Panc1 (cell line): ENCODE measurements around the gene MALL. TPM values are rescaled to one million over a fixed set of nuclear protein-coding genes. Genes with fewer than 3 reads are reported as not detected.

Experiments used
- ATAC-seq: fragments of 200-7000 bp; cut with Tn5 transposase; 2 replicates; pipeline ENCODE4 v1.9.1; 2020; ENCODE audit warnings: mild to moderate bottlenecking, moderate library complexity
- Bru-seq: library from RNA; stranded (reverse); fragments of 400-500 nt; gene quantifications from one replicate; lab custom pipeline; 2021; lab: Mats Ljungman, UMichigan
- BruChase-seq, 2 experiments: library from RNA; stranded (reverse); fragments of 400-500 nt; gene quantifications; one replicate each; lab custom pipeline; 2021; lab: Mats Ljungman, UMichigan
- BruUV-seq: library from RNA; stranded (reverse); fragments of 400-500 nt; replicated peaks from 2 replicates; lab custom pipeline; 2021; lab: Mats Ljungman, UMichigan
- CTCF ChIA-PET: fragments of 300-600 bp; sonication (Branson Sonifier 250); formaldehyde crosslinking; loops from one replicate; lab custom pipeline; 2022; ENCODE audit warnings: antibody characterized with exemption; lab: Charles Lee
- POLR2A ChIA-PET: fragments of 300-600 bp; sonication (Branson Sonifier 250); formaldehyde crosslinking; loops from one replicate; lab custom pipeline; 2022; ENCODE audit warnings: antibody characterized with exemption; lab: Charles Lee
- DNase-seq: peaks from one replicate; pipeline ENCODE4 v3.0.0-alpha.2; 2010; ENCODE audit warnings: low read depth, low spot score
- H3K27ac ChIP-seq: 2 replicates; pipeline ENCODE4 v1.5.1; 2011; ENCODE audit warnings: mild to moderate bottlenecking, low read length, inconsistent platforms
- H3K27me3 ChIP-seq: fragments of 200-500 bp; sonication (Bioruptor generic); 2 replicates; pipeline ENCODE4 v1.6.0; 2014; ENCODE audit warnings: low read length, inconsistent platforms; ENCODE audit not compliant: control insufficient read depth, insufficient read depth
- H3K36me3 ChIP-seq: fragments of 200-500 bp; sonication (Bioruptor generic); 2 replicates; pipeline ENCODE4 v1.5.1; 2014; ENCODE audit warnings: inconsistent platforms, mild to moderate bottlenecking, low read length, moderate library complexity; ENCODE audit not compliant: control insufficient read depth, insufficient read depth
- H3K4me1 ChIP-seq: 2 replicates; pipeline ENCODE4 v1.5.1; 2011; ENCODE audit warnings: inconsistent platforms, mild to moderate bottlenecking, low read length, moderate library complexity; ENCODE audit not compliant: control insufficient read depth, insufficient read depth
- H3K4me3 ChIP-seq, 2 experiments: 2 replicates each; pipeline ENCODE4 v1.5.1; 2011 to 2012; ENCODE audit warnings: low read depth in 2 of 2, low read length in 2 of 2, mild to moderate bottlenecking in 2 of 2, inconsistent platforms in 1 of 2, moderate library complexity in 1 of 2
- H3K9me3 ChIP-seq: fragments of 200-500 bp; sonication (Bioruptor generic); 2 replicates; pipeline ENCODE4 v1.5.1; 2014; ENCODE audit warnings: low read depth, mild to moderate bottlenecking, inconsistent platforms, low read length, moderate library complexity; ENCODE audit not compliant: control insufficient read depth, insufficient read depth
- CTCF ChIP-seq: fragments of 450-650 bp; IDR thresholded peaks from 2 replicates; pipeline ENCODE4 v1.5.1; 2017; ENCODE audit warnings: mild to moderate bottlenecking
- POLR2AphosphoS5 ChIP-seq: IDR thresholded peaks from 2 replicates; pipeline ENCODE4 v1.6.1; 2012; ENCODE audit warnings: mild to moderate bottlenecking, low read depth, low read length, moderate library complexity
- REST ChIP-seq, 2 experiments: IDR thresholded peaks; 2 replicates each; pipeline ENCODE4 v1.6.1; 2011 to 2012; ENCODE audit warnings: low read depth in 2 of 2, control low read depth in 1 of 2, low read length in 1 of 2, mild to moderate bottlenecking in 1 of 2, moderate library complexity in 1 of 2; ENCODE audit not compliant: insufficient read depth in 1 of 2
- SIN3A ChIP-seq: IDR thresholded peaks from 2 replicates; pipeline ENCODE4 v1.6.1; 2012; ENCODE audit warnings: low read depth, mild to moderate bottlenecking, low read length, moderate library complexity, borderline replicate concordance; ENCODE audit not compliant: insufficient read depth
- TCF7L2 ChIP-seq: IDR thresholded peaks from 2 replicates; pipeline ENCODE4 v1.6.1; 2011; ENCODE audit warnings: mild to moderate bottlenecking, low read depth, low read length, inconsistent platforms
- in situ Hi-C: cut with HindIII; loops from 2 replicates; pipeline ENCODE4 v1.10.0; 2016; ENCODE audit warnings: low sequenced_read_pairs, low pct_unique_long_range_greater_than_20kb
- intact Hi-C: fragments of 100-400 bp; cut with micrococcal nuclease; formaldehyde crosslinking; loops from one replicate; pipeline ENCODE4 v1.10.0; 2022; ENCODE audit not compliant: unreplicated experiment
- long read RNA-seq: library from polyadenylated mRNA; unstranded; transcript quantifications from one replicate; pipeline ENCODE4 v2.0.0, GENCODE V29; 2021; ENCODE audit not compliant: unreplicated experiment
- polyA plus RNA-seq: library from polyadenylated mRNA; unstranded; fragments of >200 nt; gene quantifications from one replicate; pipeline ENCODE4 v1.2.1, GENCODE V29; 2012; ENCODE audit warnings: missing spikeins; ENCODE audit not compliant: insufficient read length
- total RNA-seq: library from RNA; stranded (reverse); gene quantifications from one replicate; pipeline ENCODE4 v1.2.1, GENCODE V29; 2021; ENCODE audit not compliant: unreplicated experiment

The MALL gene
- 159 TPM for total RNA-seq
- 224 TPM for polyA plus RNA-seq
- Bru-seq, nascent RNA: percentile 91 among the genes with signal in this experiment
- percentile 80 among the genes with signal in this experiment for BruChase-seq, experiment 1, labeled RNA remaining after a 2-hour chase
- percentile 81 among the genes with signal in this experiment for BruChase-seq, experiment 2, labeled RNA remaining after a 6-hour chase
- long read RNA-seq, transcript MALL-201 (4 exons, 3,061 nt): major isoform, 258 of 374 reads
- long read RNA-seq, partial matches to known transcripts: 40 of 374 reads
- long read RNA-seq, other reads (novel, unspliced or antisense): 71 of 374 reads

GRCh38 chr2:110115291-110116032 lies at the start of gene MALL:
Gene MALL (minus strand): TSS chr2:110115822. CDS start chr2:110115792, 30 bp downstream.
- H3K27me3 ChIP-seq: no peaks in the 10 kb centered on the region
- in situ Hi-C loops (no loop called here), intact Hi-C loops (no loop called here)
- ATAC-seq (peak; percentile 75), DNase-seq (no peak)
- TF ChIP-seq CTCF: no peak
- peak in 1 of 2 experiments; percentile 11; a peak in 1 of 4 replicates for TF ChIP-seq REST (IDR thresholded peaks at IDR 0.05; ENCODE audit: insufficient read depth in 1 of 2, low read depth in 2 of 2, low read length in 1 of 2)
- TF ChIP-seq POLR2AphosphoS5: peak; percentile 50
- no peak; the same call in 1 of the 2 replicates for TF ChIP-seq TCF7L2
- TF ChIP-seq SIN3A: peak; percentile 82; the same call in 1 of the 2 replicates
- BruUV-seq: no TSS peak
- H3K36me3 ChIP-seq: no peaks in the 10 kb centered on the region; the same call in 1 of the 2 replicates
- ChIA-PET POLR2A (no interaction called here), CTCF (interaction anchor here (0.5 to 1.2 kb wide), 6 partner anchors 9 to 89 kb away, joined by 3 to 7 read pairs (median 6); partner anchors contain the start of gene NPHP1)
- peaks cover 25% of the 10 kb centered on the region for H3K4me1 ChIP-seq
- H3K4me3 ChIP-seq: peak within 1 kb of the TSS; percentile 72 to 86
- peak within 1 kb of the TSS; percentile 99 for H3K27ac ChIP-seq
- H3K9me3 ChIP-seq: peaks cover 2% of the 10 kb centered on the region; the same call in 1 of the 2 replicates

GRCh38 chr2:110157153-110157793 lies 41.7 kb upstream of the MALL start:
- CTCF ChIA-PET: interaction anchor here (0.7 to 1.1 kb wide), 4 partner anchors 10 to 42 kb away, joined by 3 to 7 read pairs (median 4); partner anchors contain the start of gene MALL
- DNase-seq (peak; percentile 66), ATAC-seq (peak; percentile 96)
- intact Hi-C loops (no loop called here), in situ Hi-C loops (no loop called here)
- peaks cover 12% of the 10 kb centered on the region for H3K9me3 ChIP-seq
- no peaks in the 10 kb centered on the region; the same call in 1 of the 2 replicates for H3K4me1 ChIP-seq
- H3K36me3 ChIP-seq: no peaks in the 10 kb centered on the region
- H3K27me3 ChIP-seq: no peaks in the 10 kb centered on the region
- POLR2A ChIA-PET: interaction anchor here (0.6 to 0.7 kb wide), 2 partner anchors 9 to 234 kb away, joined by 3 read pairs; no protein-coding TSS in a partner anchor
- peak overlapping the region; percentile 83 for H3K27ac ChIP-seq
- TF ChIP-seq SIN3A (no peak), CTCF (peak; percentile 87), TCF7L2 (no peak), POLR2AphosphoS5 (no peak), REST (IDR thresholded peaks at IDR 0.05; ENCODE audit: insufficient read depth in 1 of 2, low read depth in 2 of 2, low read length in 1 of 2) (no peak)
- no TSS peak for BruUV-seq
- H3K4me3 ChIP-seq: no peak overlapping the region
